Esophagus squamous epithelium (tissue), 4 donors: ENCODE measurements around the gene PDGFRA.

ENCODE experiments used
- CTCF ChIP-seq, 6 experiments: fragments of 450-650 bp in 4 of 6; fragments of 200-600 bp in 2 of 6; sonication (generic) in 2 of 6; IDR thresholded peaks; one replicate each; pipeline ENCODE4 v1.5.1; 2016 to 2019; ENCODE audit warnings: antibody characterized with exemption in 6 of 6, mild to moderate bottlenecking in 4 of 6, moderate library complexity in 4 of 6
- POLR2A ChIP-seq, 4 donors: fragments of 450-650 bp; IDR thresholded peaks; one replicate each; pipeline ENCODE4 v1.6.1; 2017; ENCODE audit warnings: antibody characterized with exemption in 4 of 4, mild to moderate bottlenecking in 4 of 4, moderate library complexity in 3 of 4

GRCh38 chr4:54254116-54254914 lies 25.2 kb downstream of the PDGFRA start:
- TF ChIP-seq CTCF (IDR thresholded peaks at IDR 0.05) = no peak
- TF ChIP-seq POLR2A (IDR thresholded peaks at IDR 0.05) = no peak
